ENCODE data around the gene IL1RN. TPM values are rescaled to one million over a fixed set of nuclear protein-coding genes. Genes with fewer than 3 reads are reported as not detected.

Gene IL1RN
- total and polyA plus RNA-seq, 2 of the 8 experiments (the other 6 are each of a cell fraction or from before 2014, with no cell fraction given), result not detected

DNA sequence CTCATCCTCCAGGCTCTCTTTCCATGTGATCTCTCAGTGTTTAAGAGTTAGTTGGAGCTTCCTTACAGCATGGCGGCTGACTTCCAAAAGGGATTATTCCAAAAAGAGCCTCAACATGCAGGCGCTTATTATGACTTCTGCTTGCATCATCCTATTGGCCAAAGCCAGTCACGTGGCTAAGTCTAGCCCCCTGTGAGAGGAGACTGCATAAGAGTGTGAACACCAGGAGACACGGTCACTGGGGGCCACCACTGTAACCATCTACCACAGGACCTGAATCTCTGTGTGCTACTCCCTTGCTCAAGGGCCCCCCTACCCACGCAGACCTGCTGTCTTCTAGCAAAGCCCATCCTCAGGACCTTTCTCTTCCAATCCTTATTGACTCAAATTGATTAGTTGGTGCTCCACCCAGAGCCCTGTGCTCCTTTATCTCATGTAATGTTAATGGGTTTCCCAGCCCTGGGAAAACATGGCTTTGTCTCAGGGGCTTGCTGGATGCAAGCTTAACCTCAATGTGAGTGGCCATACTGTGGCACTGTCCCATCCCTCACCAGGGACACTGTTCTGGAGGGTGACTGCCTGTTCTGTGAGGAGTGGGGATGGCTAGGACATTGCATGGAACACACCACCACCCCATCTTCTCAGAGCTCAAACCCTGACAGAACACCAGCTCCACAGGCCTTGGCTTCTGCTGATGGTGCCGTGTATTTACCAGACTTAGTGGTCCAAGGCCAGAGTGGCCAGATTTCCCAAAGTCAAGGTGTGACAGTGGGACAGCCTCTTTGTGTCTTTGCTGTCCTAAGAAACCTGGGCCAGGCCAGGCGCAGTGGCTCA is 4.2 kb downstream of the IL1RN start (continued):
- TF ChIP-seq SIN3A (conservative IDR thresholded peaks at IDR 0.05 in 1 of 2, IDR thresholded peaks at IDR 0.05 in 1 of 2; ENCODE audit: low read depth in 1 of 2, low read length in 2 of 2) (no peak), KDM5A (IDR thresholded peaks at IDR 0.05; ENCODE audit: low read length) (no peak), CBX5 (IDR thresholded peaks at IDR 0.05; ENCODE audit: low read depth, low read length) (no peak), EP300 (IDR thresholded peaks at IDR 0.05; ENCODE audit: borderline replicate concordance in 1 of 2, low read depth in 2 of 2, low read length in 2 of 2) (no peak), CREB1 (IDR thresholded peaks at IDR 0.05) (no peak), JUND (IDR thresholded peaks at IDR 0.05; ENCODE audit: low read length) (no peak)
- TF ChIP-seq, protein P1, sequence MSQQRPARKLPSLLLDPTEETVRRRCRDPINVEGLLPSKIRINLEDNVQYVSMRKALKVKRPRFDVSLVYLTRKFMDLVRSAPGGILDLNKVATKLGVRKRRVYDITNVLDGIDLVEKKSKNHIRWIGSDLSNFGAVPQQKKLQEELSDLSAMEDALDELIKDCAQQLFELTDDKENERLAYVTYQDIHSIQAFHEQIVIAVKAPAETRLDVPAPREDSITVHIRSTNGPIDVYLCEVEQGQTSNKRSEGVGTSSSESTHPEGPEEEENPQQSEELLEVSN (IDR thresholded peaks at IDR 0.05), result no peak

Data from H1 (cell line).